HepG2 (cell line): Measurements from ENCODE around the gene POLE4. TPM values are rescaled to one million over a fixed set of nuclear protein-coding genes. Genes with fewer than 3 reads are reported as not detected.

Source experiments
- ASH2L ChIP-seq: fragments of 300-600, 200-600 bp; sonication (generic); IDR thresholded peaks from 2 replicates; pipeline ENCODE4 v1.7.0; 2017; ENCODE audit warnings: low read depth, mild to moderate bottlenecking, moderate library complexity, mixed read lengths, low read length; ENCODE audit not compliant: insufficient read length
- BCL6 ChIP-seq: IDR thresholded peaks from 2 replicates; pipeline ENCODE4 v1.6.1; 2016; ENCODE audit warnings: missing genetic modification reagents, missing compliant biosample characterization
- CBX5 ChIP-seq: sonication (generic); formaldehyde crosslinking; IDR thresholded peaks from 2 replicates; pipeline ENCODE4 v1.4.0; 2020; ENCODE audit warnings: missing genetic modification reagents, borderline replicate concordance
- FOXA1 ChIP-seq, 2 experiments: fragments of 450-650 bp in 1 of 2; sonication (generic) in 1 of 2; formaldehyde crosslinking in 1 of 2; IDR thresholded peaks; 2 replicates each; pipeline versions ENCODE4 v1.4.0 to v1.6.1; 2016 to 2020; ENCODE audit warnings: missing genetic modification reagents in 1 of 2
- FOXP4 ChIP-seq: sonication (generic); formaldehyde crosslinking; IDR thresholded peaks from 2 replicates; pipeline ENCODE4 v1.4.0; 2020; ENCODE audit warnings: missing genetic modification reagents
- GTF3A ChIP-seq: sonication (generic); formaldehyde crosslinking; conservative IDR thresholded peaks from 2 replicates; pipeline ENCODE4 v1.4.0; 2020; ENCODE audit warnings: mild to moderate bottlenecking, missing genetic modification reagents
- HMG20A ChIP-seq: IDR thresholded peaks from 2 replicates; pipeline ENCODE4 v1.6.1; 2016; ENCODE audit warnings: borderline replicate concordance
- KAT8 ChIP-seq: IDR thresholded peaks from 2 replicates; pipeline ENCODE4 v1.6.1; 2016; ENCODE audit warnings: missing genetic modification reagents, missing compliant biosample characterization
- KLF11 ChIP-seq: IDR thresholded peaks from 2 replicates; pipeline ENCODE4 v1.6.1; 2016; ENCODE audit warnings: missing compliant biosample characterization
- PREB ChIP-seq: sonication (generic); formaldehyde crosslinking; IDR thresholded peaks from 2 replicates; pipeline ENCODE4 v1.4.0; 2020; ENCODE audit warnings: missing genetic modification reagents
- RARG ChIP-seq: sonication (generic); formaldehyde crosslinking; IDR thresholded peaks from 2 replicates; pipeline ENCODE4 v1.4.0; 2020; ENCODE audit warnings: low read depth, mild to moderate bottlenecking, missing genetic modification reagents
- THRA ChIP-seq: sonication (generic); formaldehyde crosslinking; IDR thresholded peaks from 2 replicates; pipeline ENCODE4 v1.4.0; 2020; ENCODE audit warnings: missing genetic modification reagents, borderline replicate concordance
- ZNF318 ChIP-seq: sonication (generic); formaldehyde crosslinking; IDR thresholded peaks from 2 replicates; pipeline ENCODE4 v1.4.0; 2020; ENCODE audit warnings: mild to moderate bottlenecking, missing genetic modification reagents
- ZNF350 ChIP-seq: sonication (generic); formaldehyde crosslinking; IDR thresholded peaks from 2 replicates; pipeline ENCODE4 v1.4.0; 2020; ENCODE audit warnings: mild to moderate bottlenecking, low read depth, missing genetic modification reagents, borderline replicate concordance
- ZNF598 ChIP-seq: sonication (generic); formaldehyde crosslinking; IDR thresholded peaks from 2 replicates; pipeline ENCODE4 v1.5.1; 2020; ENCODE audit warnings: mild to moderate bottlenecking, missing genetic modification reagents, borderline replicate concordance
- polyA plus RNA-seq, 8 experiments: library from polyadenylated mRNA; depleted of rRNA in 3 of 8; stranded (reverse) in 7 of 8; unstranded in 1 of 8; fragments of >200 nt; fragmentation: Illumina TruSeq in 4 of 8; extraction: Trizol in 4 of 8; gene quantifications; 2 replicates each; pipeline versions ENCODE4 v1.2.1 to v1.2.3, GENCODE V29; 2011 to 2016; ENCODE audit warnings: low read depth in 4 of 8, missing spikeins in 1 of 8, mixed read lengths in 1 of 8; ENCODE audit not compliant: insufficient read depth in 1 of 8
- total RNA-seq, 5 experiments: library from RNA; depleted of rRNA; stranded (reverse); fragments of >200 nt; fragmentation: Illumina TruSeq; extraction: Trizol; gene quantifications; 2 replicates each; pipeline ENCODE4 v1.2.3, GENCODE V29; 2016; ENCODE audit warnings: low read depth in 1 of 5

Gene POLE4
- total and polyA plus RNA-seq, 2 of the 13 experiments (the other 11 are each of a cell fraction or from before 2014, with no cell fraction given): 106 to 116 TPM

GRCh38 chr2:74924463-74925265 lies 33.8 kb upstream of the POLE4 start (continued):
- TF ChIP-seq CBX5 (CRISPR knock-in tag) (0 out of 2 replicates have a peak, but pooled peaks have one; percentile 5), GTF3A (peak; percentile 90), FOXP4 (CRISPR knock-in tag) (peak; percentile 17; the same call in 1 of the 2 replicates), KLF11 (peak; percentile 57; the same call in 1 of the 2 replicates), ZNF318 (CRISPR knock-in tag) (0 out of 2 replicates have a peak, but pooled peaks have one; percentile 42), RARG (CRISPR knock-in tag) (no peak), BCL6 (CRISPR knock-in tag) (peak; percentile 91), THRA (CRISPR knock-in tag) (0 out of 2 replicates have a peak, but pooled peaks have one; percentile 45), FOXA1 (IDR thresholded peaks at IDR 0.05) (no peak), FOXA1 (CRISPR knock-in tag; IDR thresholded peaks at IDR 0.05) (0 out of 2 replicates have a peak, but pooled peaks have one; percentile 5), HMG20A (0 out of 2 replicates have a peak, but pooled peaks have one; percentile 29), PREB (no peak), ASH2L (peak; percentile 22), ZNF350 (CRISPR knock-in tag) (peak; percentile 59; the same call in 1 of the 2 replicates), ZNF598 (peak; percentile 81; the same call in 1 of the 2 replicates), KAT8 (CRISPR knock-in tag) (peak; percentile 30)
